HUES6 (cell line): ENCODE measurements around the gene MORN2.

ENCODE experiments used
- H3K27ac ChIP-seq: 2 replicates; pipeline ENCODE4 v1.7.0; 2013; ENCODE audit warnings: low read depth, mild to moderate bottlenecking, low read length, inconsistent platforms
- H3K27me3 ChIP-seq: 2 replicates; pipeline ENCODE4 v1.6.1; 2013; ENCODE audit warnings: low read length; ENCODE audit not compliant: control insufficient read depth, insufficient read depth
- H3K36me3 ChIP-seq: 2 replicates; pipeline ENCODE4 v1.6.1; 2013; ENCODE audit warnings: low read length; ENCODE audit not compliant: control insufficient read depth, insufficient read depth
- H3K4me1 ChIP-seq: 2 replicates; pipeline ENCODE4 v1.6.1; 2013; ENCODE audit warnings: low read length; ENCODE audit not compliant: control insufficient read depth, insufficient read depth
- H3K4me3 ChIP-seq: 2 replicates; pipeline ENCODE4 v1.5.1; 2013; ENCODE audit warnings: low read depth, low read length
- H3K9ac ChIP-seq: one replicate; pipeline ENCODE4 v1.6.1; 2013; ENCODE audit warnings: mild to moderate bottlenecking, low read length
- H3K9me3 ChIP-seq: 2 replicates; pipeline ENCODE4 v1.6.1; 2013; ENCODE audit warnings: low read depth, low read length; ENCODE audit not compliant: control insufficient read depth, insufficient read depth

MORN2 gene

GRCh38 chr2:38925982-38926381 is 50.2 kb downstream of the MORN2 start:
- Histone ChIP-seq H3K9me3 (no peaks in the 10 kb centered on the region), H3K27ac (no peak overlapping the region), H3K36me3 (no peaks in the 10 kb centered on the region), H3K27me3 (no peaks in the 10 kb centered on the region), H3K4me1 (no peaks in the 10 kb centered on the region), H3K4me3 (no peak overlapping the region), H3K9ac (no peak overlapping the region)

GRCh38 chr2:38930600-38930999 is 54.8 kb downstream of the MORN2 start:
- Histone ChIP-seq H3K36me3 (no peaks in the 10 kb centered on the region), H3K9ac (no peak overlapping the region), H3K4me1 (no peaks in the 10 kb centered on the region), H3K4me3 (no peak overlapping the region), H3K27ac (no peak overlapping the region), H3K9me3 (no peaks in the 10 kb centered on the region), H3K27me3 (no peaks in the 10 kb centered on the region)
